ENCODE data around the gene AURKB. TPM values are rescaled to one million over a fixed set of nuclear protein-coding genes. Genes with fewer than 3 reads are reported as not detected.
"Not testable (repeated sequence)": the region's sequence is repeated elsewhere in the genome, so short reads cannot be mapped to it uniquely, and the experiment has no call there.

AURKB gene
- total RNA-seq, 1 donor, result 31.8 TPM

DNA sequence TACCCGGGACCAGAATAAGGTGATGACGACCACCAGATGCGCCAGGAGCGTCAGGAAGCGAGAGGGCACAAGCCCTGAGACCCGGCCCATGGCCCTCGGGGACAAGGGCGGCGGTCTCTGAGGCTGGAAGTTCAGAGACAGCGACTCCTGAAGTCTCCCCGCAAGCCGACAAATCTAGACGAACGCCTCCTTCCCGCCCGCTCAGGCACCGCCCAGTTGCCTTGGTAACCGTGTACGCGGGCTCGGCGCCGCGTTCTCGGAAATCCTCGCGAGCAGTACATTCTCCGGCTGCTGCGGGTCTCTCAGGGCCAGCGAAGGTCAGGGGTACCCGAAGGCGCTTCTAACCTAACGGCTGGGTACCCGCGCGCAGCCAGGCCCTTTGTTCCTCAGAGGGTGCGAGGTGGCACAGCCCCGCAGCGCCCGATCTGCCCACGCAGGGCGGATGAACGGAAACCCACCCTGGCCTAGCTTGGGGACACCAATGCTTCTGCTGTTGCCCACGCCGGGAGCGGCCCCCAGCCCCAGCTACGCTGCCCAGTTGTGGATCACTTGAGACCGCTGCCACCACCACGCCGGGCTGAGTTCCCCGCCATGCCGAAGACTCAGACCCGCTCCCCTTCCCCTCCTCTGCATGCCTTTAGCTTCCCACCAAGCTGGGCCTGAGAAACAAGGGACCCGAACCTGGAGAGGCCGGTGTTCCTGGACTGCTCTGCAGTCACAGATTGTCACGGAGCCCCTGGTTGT, 34.0 kb downstream of the AURKB start, which contains the start of gene TMEM107:
TSS of gene TMEM107 (minus strand) at position 184 of the 744 bp plus-strand sequence. CDS start at position 90, 94 bp downstream.
- TF ChIP-seq, protein P1, sequence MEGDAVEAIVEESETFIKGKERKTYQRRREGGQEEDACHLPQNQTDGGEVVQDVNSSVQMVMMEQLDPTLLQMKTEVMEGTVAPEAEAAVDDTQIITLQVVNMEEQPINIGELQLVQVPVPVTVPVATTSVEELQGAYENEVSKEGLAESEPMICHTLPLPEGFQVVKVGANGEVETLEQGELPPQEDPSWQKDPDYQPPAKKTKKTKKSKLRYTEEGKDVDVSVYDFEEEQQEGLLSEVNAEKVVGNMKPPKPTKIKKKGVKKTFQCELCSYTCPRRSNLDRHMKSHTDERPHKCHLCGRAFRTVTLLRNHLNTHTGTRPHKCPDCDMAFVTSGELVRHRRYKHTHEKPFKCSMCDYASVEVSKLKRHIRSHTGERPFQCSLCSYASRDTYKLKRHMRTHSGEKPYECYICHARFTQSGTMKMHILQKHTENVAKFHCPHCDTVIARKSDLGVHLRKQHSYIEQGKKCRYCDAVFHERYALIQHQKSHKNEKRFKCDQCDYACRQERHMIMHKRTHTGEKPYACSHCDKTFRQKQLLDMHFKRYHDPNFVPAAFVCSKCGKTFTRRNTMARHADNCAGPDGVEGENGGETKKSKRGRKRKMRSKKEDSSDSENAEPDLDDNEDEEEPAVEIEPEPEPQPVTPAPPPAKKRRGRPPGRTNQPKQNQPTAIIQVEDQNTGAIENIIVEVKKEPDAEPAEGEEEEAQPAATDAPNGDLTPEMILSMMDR (IDR thresholded peaks at IDR 0.05; ENCODE audit: insufficient read depth, low read length), result peak; percentile 5
- H3K4me3 ChIP-seq (ENCODE audit: low read depth, low read length), result peak within 1 kb of the TSS; percentile 77
- peak; percentile 76 for DNase-seq (ENCODE audit: low read depth)

DNA sequence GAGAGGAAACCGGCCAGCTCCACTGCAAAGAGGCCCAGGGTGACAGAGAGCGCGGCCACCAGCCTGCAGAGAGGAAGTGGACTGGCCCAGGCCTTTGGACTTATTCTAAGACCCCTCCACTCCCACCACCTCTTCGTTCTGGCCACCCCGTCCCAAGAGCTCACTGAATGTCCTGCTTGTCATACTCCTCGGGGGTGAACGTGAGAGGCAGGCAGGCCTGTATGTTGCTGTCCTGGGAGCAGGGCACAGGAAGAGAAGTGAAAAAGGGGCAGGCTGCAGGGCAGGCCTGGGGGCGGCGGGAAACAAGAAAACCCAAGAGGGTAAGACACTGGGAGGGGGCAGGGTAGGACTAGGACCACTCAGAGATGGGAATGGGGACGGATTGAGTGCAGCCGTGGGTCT, 34.6 kb downstream of the AURKB start:
- TF ChIP-seq, protein P1 (IDR thresholded peaks at IDR 0.05; ENCODE audit: insufficient read depth, low read length), result no peak
- no peak for DNase-seq (ENCODE audit: low read depth)
- H3K4me3 ChIP-seq (ENCODE audit: low read depth, low read length), result peak overlapping the region; percentile 77

DNA sequence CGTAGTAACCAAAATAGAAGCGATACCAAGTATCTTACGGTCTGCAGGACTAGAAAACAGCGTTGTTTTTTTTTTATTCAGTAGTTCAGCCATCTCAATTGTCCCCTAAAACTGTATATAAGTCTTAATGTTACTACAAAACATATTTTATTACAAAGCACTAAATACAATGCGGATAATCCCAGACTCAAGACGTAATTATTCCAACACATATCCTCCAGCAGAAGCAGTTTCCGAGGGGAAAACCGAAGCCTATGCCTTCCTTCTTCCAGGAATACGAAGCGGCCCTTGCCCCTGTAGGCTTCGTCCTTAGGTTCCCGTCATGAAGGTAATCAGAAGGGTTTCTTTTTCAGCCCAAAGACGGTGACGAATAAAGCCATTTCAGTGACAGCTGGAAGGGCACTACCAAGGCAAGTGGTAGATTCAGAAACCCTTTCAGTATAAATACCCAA, 36.5 kb downstream of the AURKB start:
- DNase-seq (ENCODE audit: low read depth), result no peak
- TF ChIP-seq, protein P1 (IDR thresholded peaks at IDR 0.05; ENCODE audit: insufficient read depth, low read length), result no peak
- peak overlapping the region; percentile 60 for H3K4me3 ChIP-seq (ENCODE audit: low read depth, low read length)

DNA sequence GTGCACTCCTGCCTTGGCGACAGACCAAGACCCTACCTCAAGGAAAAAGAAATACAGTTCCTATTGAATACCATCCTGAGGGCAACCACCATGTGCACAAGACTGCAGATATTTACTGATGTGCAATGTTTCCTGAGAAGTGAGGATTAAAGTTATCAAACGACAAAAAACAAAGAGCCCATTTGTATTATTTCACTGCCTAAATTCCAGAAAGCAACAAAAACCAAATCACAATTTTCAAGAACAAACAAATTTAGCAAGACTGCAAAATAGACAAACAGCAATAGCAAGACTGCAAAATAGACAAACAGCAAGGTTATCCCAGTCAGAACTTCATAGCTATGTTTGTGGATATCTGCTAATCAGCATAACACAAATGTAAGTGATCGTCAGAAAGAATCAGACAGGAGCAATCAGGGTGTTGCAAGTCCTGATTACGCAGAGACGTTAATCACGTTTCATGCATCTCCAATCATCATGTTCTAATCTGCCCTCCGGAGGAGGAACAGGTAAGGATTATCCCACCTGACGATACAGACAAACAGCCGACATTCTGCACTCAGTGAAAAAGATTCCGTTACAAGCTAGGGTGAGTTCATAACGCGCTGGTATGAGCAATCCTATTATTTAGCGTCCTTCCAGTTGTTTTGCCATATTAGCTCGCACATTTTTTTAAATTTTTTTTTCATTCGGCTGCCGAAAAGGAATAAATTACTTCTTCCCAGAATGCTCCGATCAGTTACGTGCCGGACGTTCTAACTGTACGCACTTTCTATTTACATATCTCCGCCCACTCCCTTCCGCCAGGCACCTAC, 37.1 kb downstream of the AURKB start:
- TF ChIP-seq, protein P1 (IDR thresholded peaks at IDR 0.05; ENCODE audit: insufficient read depth, low read length), result no peak
- H3K4me3 ChIP-seq (ENCODE audit: low read depth, low read length), result peak overlapping the region; percentile 72
- peak; percentile 96 for DNase-seq (ENCODE audit: low read depth)

DNA sequence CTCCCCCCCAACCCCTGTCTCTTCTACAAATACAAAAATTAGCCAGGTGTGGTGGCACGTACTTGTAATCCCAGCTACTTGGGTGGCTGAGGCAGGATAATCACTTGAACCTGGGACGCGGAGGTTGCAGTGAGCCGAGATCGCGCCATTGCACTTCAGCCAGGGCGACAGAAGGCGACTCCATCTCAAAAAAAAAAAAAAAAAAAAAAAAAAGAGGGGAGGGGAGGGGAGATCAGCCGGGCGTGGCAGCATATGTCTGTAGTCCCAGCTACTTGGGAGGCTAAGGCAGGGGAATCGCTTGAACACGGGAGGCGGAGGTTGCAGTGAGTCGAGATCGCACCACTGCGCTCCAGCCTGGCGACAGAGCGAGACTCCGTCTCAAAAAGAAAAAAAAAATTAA, 40.2 kb downstream of the AURKB start:
- H3K4me3 ChIP-seq (ENCODE audit: low read depth, low read length); DNase-seq (ENCODE audit: low read depth): not testable (repeated sequence)

DNA sequence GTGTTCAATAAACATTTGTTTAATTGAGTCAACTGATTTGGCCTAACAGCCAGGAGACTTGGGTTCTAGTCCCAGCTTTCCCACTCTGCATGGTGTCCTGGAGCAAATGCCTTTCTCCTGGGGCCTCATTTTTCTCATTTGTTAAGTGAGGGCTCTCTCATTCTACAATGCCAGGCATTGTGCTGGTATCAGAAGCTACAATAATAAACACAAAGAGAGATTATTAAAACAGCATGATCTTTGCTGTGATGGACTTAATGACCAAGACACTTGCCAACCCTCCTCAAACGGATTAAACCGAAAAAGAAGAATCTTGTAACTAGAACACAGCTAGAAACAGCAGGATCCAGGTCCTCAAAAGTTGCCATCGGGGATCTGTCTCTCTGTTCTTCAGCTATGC, 42.8 kb downstream of the AURKB start:
- TF ChIP-seq, protein P1 (IDR thresholded peaks at IDR 0.05; ENCODE audit: insufficient read depth, low read length), result no peak
- H3K4me3 ChIP-seq (ENCODE audit: low read depth, low read length), result no peak overlapping the region
- DNase-seq (ENCODE audit: low read depth), result no peak

DNA sequence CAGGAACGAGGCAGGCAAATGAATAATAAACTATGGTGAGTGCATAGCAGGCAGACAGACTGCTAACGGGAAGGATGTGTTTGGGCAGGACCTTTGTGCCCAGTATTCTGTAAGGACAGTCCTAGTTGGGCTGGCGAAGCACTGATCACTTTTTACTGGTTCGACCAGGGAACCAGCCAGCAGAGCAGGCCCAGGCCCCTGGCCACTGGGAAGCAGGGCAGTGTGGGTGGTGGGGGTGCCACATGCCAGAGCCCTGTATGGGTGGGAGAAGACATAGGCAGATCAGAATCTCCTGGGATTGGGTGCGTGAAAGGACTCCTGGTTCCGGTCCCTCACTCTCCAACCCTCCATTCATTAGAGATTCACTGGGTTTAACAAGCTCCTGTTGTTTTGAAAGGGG, 43.6 kb downstream of the AURKB start:
- TF ChIP-seq, protein P1 (IDR thresholded peaks at IDR 0.05; ENCODE audit: insufficient read depth, low read length), result no peak
- no peak overlapping the region for H3K4me3 ChIP-seq (ENCODE audit: low read depth, low read length)
- no peak for DNase-seq (ENCODE audit: low read depth)

Measured in fibroblast of the aortic adventitia (primary cell).